ENCODE data around the gene PTMS. TPM values are rescaled to one million over a fixed set of nuclear protein-coding genes. Genes with fewer than 3 reads are reported as not detected.

PTMS gene
- total and polyA plus RNA-seq, 2 donors (not counting 3 experiments of a cell fraction or from before 2014, with no cell fraction given), result 555 to 661 TPM

- no peak for TF ChIP-seq POLR2A (IDR thresholded peaks at IDR 0.05; ENCODE audit: low read depth, low read length)
- no peak for TF ChIP-seq GATA2 (IDR thresholded peaks at IDR 0.05; ENCODE audit: insufficient read depth, insufficient read length, low read depth, low read length)
- TF ChIP-seq JUN (IDR thresholded peaks at IDR 0.05; ENCODE audit: borderline replicate concordance, insufficient read depth, insufficient read length, low read depth), result no peak
- no peak for TF ChIP-seq MAX (IDR thresholded peaks at IDR 0.05; ENCODE audit: insufficient read depth, insufficient read length)
- CTCF ChIA-PET, result interaction anchor here (1.0 kb wide), 1 partner anchor 22 kb away, joined by 3 read pairs; no protein-coding TSS in a partner anchor
- Histone ChIP-seq H3K36me3 (ENCODE audit: control insufficient read depth in 2 of 2, extremely low read depth in 1 of 2, insufficient read depth in 2 of 2, low read length in 2 of 2) (peaks cover 6 to 26% of the 10 kb centered on the region in 2 experiments), H3K4me1 (ENCODE audit: control insufficient read depth, extremely low read depth, insufficient read depth, low read length) (no peaks in the 10 kb centered on the region), H3K4me2 (ENCODE audit: insufficient read depth, low read length) (no peak overlapping the region), H3K9me3 (replicated peaks; ENCODE audit: control insufficient read depth, insufficient read depth, low read length) (no peaks in the 10 kb centered on the region), H3K4me3 (replicated peaks in 1 of 3; ENCODE audit: insufficient read depth in 1 of 3, low read depth in 1 of 3, low read length in 3 of 3) (no peak overlapping the region), H3K27ac (ENCODE audit: insufficient read depth, low read depth, low read length) (no peak overlapping the region), H3K9me1 (replicated peaks; ENCODE audit: control insufficient read depth, extremely low read depth, insufficient read depth, low read length) (no peaks in the 10 kb centered on the region), H2AFZ (ENCODE audit: low read depth, low read length) (no peak overlapping the region), H3K9ac (replicated peaks; ENCODE audit: extremely low read depth, insufficient read depth, low read length) (no peak overlapping the region), H3K27me3 (ENCODE audit: control insufficient read depth in 2 of 2, insufficient read depth in 2 of 2, low read length in 2 of 2) (no peaks in the 10 kb centered on the region), H4K20me1 (replicated peaks; ENCODE audit: control insufficient read depth, extremely low read depth, insufficient read depth, low read length) (no peaks in the 10 kb centered on the region), H3K79me2 (ENCODE audit: control insufficient read depth, insufficient read depth, low read length) (no peaks in the 10 kb centered on the region)
- no peak for DNase-seq (ENCODE audit: low read depth, low spot score)
- BruUV-seq (replicated peaks), result no TSS peak
- POLR2A ChIA-PET, result no interaction called here
- FAIRE-seq, result no peak
- intact Hi-C loops (cut with micrococcal nuclease), result no loop called here
- dilution Hi-C loops (cut with MboI; ENCODE audit: extremely low pct_ligation_motif_present, low sequenced_read_pairs), result no loop called here
These were observed 36.0 kb upstream of the PTMS start for GRCh38 chr12:6730169-6730568.

- Histone ChIP-seq H3K27me3 (ENCODE audit: control insufficient read depth in 2 of 2, insufficient read depth in 2 of 2, low read length in 2 of 2) (no peaks in the 10 kb centered on the region), H3K9me3 (replicated peaks; ENCODE audit: control insufficient read depth, insufficient read depth, low read length) (no peaks in the 10 kb centered on the region), H2AFZ (ENCODE audit: low read depth, low read length) (no peak overlapping the region), H3K4me1 (ENCODE audit: control insufficient read depth, extremely low read depth, insufficient read depth, low read length) (no peaks in the 10 kb centered on the region), H4K20me1 (replicated peaks; ENCODE audit: control insufficient read depth, extremely low read depth, insufficient read depth, low read length) (no peaks in the 10 kb centered on the region), H3K9ac (replicated peaks; ENCODE audit: extremely low read depth, insufficient read depth, low read length) (no peak overlapping the region), H3K27ac (ENCODE audit: insufficient read depth, low read depth, low read length) (no peak overlapping the region), H3K4me3 (replicated peaks in 1 of 3; ENCODE audit: insufficient read depth in 1 of 3, low read depth in 1 of 3, low read length in 3 of 3) (no peak overlapping the region), H3K36me3 (ENCODE audit: control insufficient read depth in 2 of 2, extremely low read depth in 1 of 2, insufficient read depth in 2 of 2, low read length in 2 of 2) (peaks cover 5 to 15% of the 10 kb centered on the region in 2 experiments), H3K4me2 (ENCODE audit: insufficient read depth, low read length) (no peak overlapping the region), H3K79me2 (ENCODE audit: control insufficient read depth, insufficient read depth, low read length) (no peaks in the 10 kb centered on the region), H3K9me1 (replicated peaks; ENCODE audit: control insufficient read depth, extremely low read depth, insufficient read depth, low read length) (no peaks in the 10 kb centered on the region)
- BruUV-seq (replicated peaks), result no TSS peak
- dilution Hi-C loops (cut with MboI; ENCODE audit: extremely low pct_ligation_motif_present, low sequenced_read_pairs) (no loop called here), intact Hi-C loops (cut with micrococcal nuclease) (loop anchor here (1.0 kb wide), 3 partner anchors 19 to 91 kb away; partner anchors contain the start of gene MLF2)
- ChIA-PET CTCF (interaction anchor here (0.6 to 2.2 kb wide), 8 partner anchors 10 to 91 kb away, joined by 3 to 10 read pairs (median 5); partner anchors contain the start of genes COPS7A, MLF2 and PTMS), POLR2A (no interaction called here)
- DNase-seq (ENCODE audit: low read depth, low spot score) (no peak), FAIRE-seq (no peak)
- TF ChIP-seq GATA2 (IDR thresholded peaks at IDR 0.05; ENCODE audit: insufficient read depth, insufficient read length, low read depth, low read length), result no peak
- no peak for TF ChIP-seq FOS (IDR thresholded peaks at IDR 0.05; ENCODE audit: borderline replicate concordance, insufficient read depth, low read length)
These were observed 31.4 kb upstream of the PTMS start for GRCh38 chr12:6734506-6735387.
